K562 (cell line): ENCODE data around the gene DNAJB4. TPM values are rescaled to one million over a fixed set of nuclear protein-coding genes. Genes with fewer than 3 reads are reported as not detected.
A peak's percentile ranks its signal among the peaks of the same experiment; 100 is the strongest.

ENCODE experiments used
- AFF1 ChIP-seq, 2 experiments: fragments of 450-650 bp; IDR thresholded peaks; 2 replicates each; pipeline ENCODE4 v1.6.1; 2018; ENCODE audit warnings: mild to moderate bottlenecking in 2 of 2, low read depth in 1 of 2; ENCODE audit not compliant: partially characterized antibody in 2 of 2
- C11orf30 ChIP-seq: fragments of 450-650 bp; IDR thresholded peaks from 2 replicates; pipeline ENCODE4 v1.6.1; 2016; ENCODE audit warnings: low read depth, mild to moderate bottlenecking
- CTBP1 ChIP-seq: fragments of 450-650 bp; IDR thresholded peaks from 2 replicates; pipeline ENCODE4 v1.6.1; 2016; ENCODE audit warnings: borderline replicate concordance
- HDAC6 ChIP-seq: IDR thresholded peaks from 2 replicates; pipeline ENCODE4 v1.6.1; 2012; ENCODE audit warnings: low read depth, mild to moderate bottlenecking, control low read depth, inconsistent platforms, low read length, moderate library complexity
- HMG20A ChIP-seq: fragments of 450-650 bp; formaldehyde crosslinking; conservative IDR thresholded peaks from 2 replicates; pipeline ENCODE4 v1.4.0; 2020; ENCODE audit warnings: mild to moderate bottlenecking, mixed read lengths
- HNRNPL ChIP-seq: fragments of 200-400 bp; formaldehyde crosslinking; IDR thresholded peaks from 2 replicates; pipeline ENCODE4 v1.6.1; 2017; ENCODE audit warnings: low read depth, mild to moderate bottlenecking, low read length
- KDM5B ChIP-seq: fragments of 200-600 bp; sonication (generic); IDR thresholded peaks from 2 replicates; pipeline ENCODE4 v1.6.1; 2012; ENCODE audit warnings: low read depth, mild to moderate bottlenecking, moderate library complexity, low read length, control low read depth, inconsistent platforms; ENCODE audit not compliant: insufficient replicate concordance
- MEF2A ChIP-seq: IDR thresholded peaks from 2 replicates; pipeline ENCODE4 v1.6.1; 2011; ENCODE audit warnings: low read depth, mild to moderate bottlenecking, low read length, moderate library complexity; ENCODE audit not compliant: control insufficient read depth
- NFE2 ChIP-seq: IDR thresholded peaks from 2 replicates; pipeline ENCODE4 v1.6.1; 2014; ENCODE audit warnings: antibody characterized with exemption, low read depth
- PRPF4 ChIP-seq: fragments of 200-400 bp; formaldehyde crosslinking; IDR thresholded peaks from one replicate; pipeline ENCODE4 v1.6.1; 2017; ENCODE audit warnings: low read length, low read depth, mild to moderate bottlenecking; ENCODE audit not compliant: insufficient read depth, poor library complexity, severe bottlenecking
- RBBP5 ChIP-seq: fragments of 200-600 bp; sonication (generic); IDR thresholded peaks from 2 replicates; pipeline ENCODE4 v1.6.1; 2012; ENCODE audit warnings: borderline replicate concordance, mild to moderate bottlenecking, low read length, control low read depth, inconsistent platforms; ENCODE audit not compliant: insufficient read depth, poor library complexity, severe bottlenecking
- RBM25 ChIP-seq: fragments of 200-400 bp; formaldehyde crosslinking; IDR thresholded peaks from 2 replicates; pipeline ENCODE4 v1.6.1; 2018; ENCODE audit warnings: low read length, low read depth, moderate library complexity; ENCODE audit not compliant: severe bottlenecking
- SUPT5H ChIP-seq: fragments of 450-650 bp; IDR thresholded peaks from 2 replicates; pipeline ENCODE4 v1.6.1; 2016
- TAF15 ChIP-seq: fragments of 200-400 bp; formaldehyde crosslinking; IDR thresholded peaks from 2 replicates; pipeline ENCODE4 v1.6.1; 2017; ENCODE audit warnings: mild to moderate bottlenecking, low read depth, low read length, moderate library complexity
- TEAD4 ChIP-seq, 2 experiments: sonication (generic) in 1 of 2; formaldehyde crosslinking in 1 of 2; IDR thresholded peaks; 2 replicates each; pipeline versions ENCODE4 v1.6.1 to v1.8.0; 2012 to 2022; ENCODE audit warnings: borderline replicate concordance in 1 of 2, inconsistent platforms in 1 of 2, low read length in 1 of 2, mild to moderate bottlenecking in 1 of 2, missing genetic modification reagents in 1 of 2
- ZNF263 ChIP-seq: sonication (generic); formaldehyde crosslinking; IDR thresholded peaks from 2 replicates; pipeline ENCODE4 v1.8.0; 2022; ENCODE audit warnings: mild to moderate bottlenecking, missing genetic modification reagents, borderline replicate concordance
- ZNF507 ChIP-seq: conservative IDR thresholded peaks from 2 replicates; pipeline ENCODE4 v1.6.1; 2017; ENCODE audit warnings: missing genetic modification characterization, missing compliant biosample characterization
- ZNF764 ChIP-seq: fragments of 250-450 bp; sonication (Bioruptor Pico); IDR thresholded peaks from 2 replicates; pipeline ENCODE4 v1.4.0; 2020; ENCODE audit warnings: low read depth, mild to moderate bottlenecking, moderate library complexity
- polyA plus RNA-seq, 8 experiments: library from polyadenylated mRNA; depleted of rRNA in 4 of 8; stranded (reverse) in 5 of 8; unstranded in 3 of 8; fragments of >200 nt; fragmentation: Nextera tagmentation in 2 of 8; fragmentation: Illumina TruSeq in 1 of 8; extraction: Ambion mirVana in 2 of 8; extraction: Trizol in 1 of 8; gene quantifications; 2 replicates each; pipeline versions ENCODE4 v1.2.1 to v1.2.3, GENCODE V29; 2011 to 2014; ENCODE audit warnings: inconsistent platforms in 1 of 8, missing spikeins in 1 of 8
- total RNA-seq, 7 experiments: library from RNA; depleted of rRNA in 6 of 7; stranded (reverse); fragments of >200 nt in 6 of 7; fragmentation: Illumina TruSeq in 2 of 7; extraction: Trizol in 2 of 7; gene quantifications; 2 replicates each; pipeline versions ENCODE4 v1.2.1 to v1.2.3, GENCODE V29; 2011 to 2021; ENCODE audit warnings: low replicate concordance in 1 of 7
- TF ChIP-seq, protein P1 (sequence below): fragments of 250-450 bp; sonication (Bioruptor Pico); IDR thresholded peaks from 2 replicates; pipeline ENCODE4 v1.8.0; 2021; ENCODE audit warnings: mild to moderate bottlenecking, moderate library complexity

The DNAJB4 gene
- total and polyA plus RNA-seq, 9 of the 15 experiments (the other 6 are each of a cell fraction or from before 2014, with no cell fraction given) = 8.5 to 27.7 (median 19.8) TPM

DNA sequence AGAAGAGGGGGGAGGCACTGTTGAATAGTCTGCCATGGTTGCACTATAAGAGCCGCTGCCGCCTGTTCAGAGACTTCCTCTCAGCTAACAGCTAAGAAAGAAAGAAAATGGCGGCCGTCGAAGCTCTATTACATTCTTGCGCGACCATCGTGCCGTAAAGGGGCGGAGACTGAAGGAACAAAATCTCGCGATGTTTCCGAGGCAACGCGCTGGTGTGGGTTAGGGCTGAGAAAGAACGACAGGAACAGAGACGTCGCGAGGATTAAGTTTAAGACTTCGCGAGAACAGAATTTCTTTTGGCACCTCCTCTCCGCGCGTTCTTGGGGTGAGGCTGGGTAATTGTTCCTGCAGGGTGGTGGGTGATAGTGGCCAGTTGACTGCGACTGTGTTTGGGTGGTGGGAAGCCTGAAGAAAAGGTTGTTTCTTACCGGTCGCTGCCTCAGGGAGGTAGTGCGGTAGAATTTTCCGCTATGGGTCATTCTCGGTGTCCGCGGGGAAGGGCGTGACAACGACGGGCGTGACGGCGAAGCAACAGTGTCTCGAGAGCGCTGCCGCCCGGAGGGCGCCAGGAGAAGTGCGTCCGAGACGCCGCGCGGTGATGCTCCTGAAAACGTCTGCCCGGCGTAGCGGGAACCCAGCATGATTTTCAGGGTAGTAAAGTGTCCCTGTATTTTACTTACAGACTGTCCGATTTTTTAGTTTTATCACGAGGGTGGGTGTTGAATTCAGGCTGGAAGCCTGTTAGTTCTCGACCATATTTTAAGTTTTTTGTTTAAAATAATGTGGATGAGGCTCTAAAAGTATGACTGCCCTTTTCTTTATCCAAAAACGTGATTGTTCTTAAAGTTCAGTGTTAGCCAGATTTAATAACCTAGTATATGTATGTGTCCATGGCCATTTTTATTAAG, 25.5 kb upstream of the DNAJB4 start, which contains the start of gene FUBP1 (continued):
- TF ChIP-seq, protein P1, sequence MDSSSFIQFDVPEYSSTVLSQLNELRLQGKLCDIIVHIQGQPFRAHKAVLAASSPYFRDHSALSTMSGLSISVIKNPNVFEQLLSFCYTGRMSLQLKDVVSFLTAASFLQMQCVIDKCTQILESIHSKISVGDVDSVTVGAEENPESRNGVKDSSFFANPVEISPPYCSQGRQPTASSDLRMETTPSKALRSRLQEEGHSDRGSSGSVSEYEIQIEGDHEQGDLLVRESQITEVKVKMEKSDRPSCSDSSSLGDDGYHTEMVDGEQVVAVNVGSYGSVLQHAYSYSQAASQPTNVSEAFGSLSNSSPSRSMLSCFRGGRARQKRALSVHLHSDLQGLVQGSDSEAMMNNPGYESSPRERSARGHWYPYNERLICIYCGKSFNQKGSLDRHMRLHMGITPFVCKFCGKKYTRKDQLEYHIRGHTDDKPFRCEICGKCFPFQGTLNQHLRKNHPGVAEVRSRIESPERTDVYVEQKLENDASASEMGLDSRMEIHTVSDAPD (CRISPR knock-in tag) = no peak
- TF ChIP-seq RBM25 (peak; percentile 73), CTBP1 (peak; percentile 72), TEAD4 (IDR thresholded peaks at IDR 0.05; ENCODE audit: low read length) (peak; percentile 14; the same call in 1 of the 2 replicates), TEAD4 (CRISPR knock-in tag; IDR thresholded peaks at IDR 0.05; ENCODE audit: borderline replicate concordance) (no peak), NFE2 (no peak), HMG20A (no peak), AFF1 (IDR thresholded peaks at IDR 0.05; ENCODE audit: low read depth in 1 of 2, partially characterized antibody in 2 of 2) (peak in 1 of 2 experiments; percentile 19), KDM5B (peak; percentile 92), ZNF764 (CRISPR knock-in tag) (no peak), RBBP5 (peak; percentile 53), HDAC6 (no peak), TAF15 (no peak), PRPF4 (no peak), SUPT5H (peak; percentile 98), MEF2A (no peak), ZNF507 (tag) (no peak), HNRNPL (no peak), C11orf30 (peak; percentile 63), ZNF263 (CRISPR knock-in tag) (no peak)
